Neuron (in vitro differentiated cells): ENCODE measurements around the gene ITGAX.

Experiments used
- H2AFZ ChIP-seq: one replicate; pipeline ENCODE4 v1.6.1; 2013; ENCODE audit warnings: low read depth, mild to moderate bottlenecking, inconsistent platforms, low read length, moderate library complexity
- H3K27me3 ChIP-seq: one replicate; pipeline ENCODE4 v1.6.1; 2013; ENCODE audit warnings: low read length; ENCODE audit not compliant: insufficient read depth
- H3K36me3 ChIP-seq: one replicate; pipeline ENCODE4 v1.6.1; 2013; ENCODE audit warnings: low read length; ENCODE audit not compliant: insufficient read depth
- H3K4me1 ChIP-seq: one replicate; pipeline ENCODE4 v1.6.1; 2013; ENCODE audit warnings: low read length; ENCODE audit not compliant: insufficient read depth
- H3K4me3 ChIP-seq: 2 replicates; pipeline ENCODE4 v1.5.1; 2013; ENCODE audit warnings: mild to moderate bottlenecking, low read length, moderate library complexity
- H3K9me3 ChIP-seq: one replicate; pipeline ENCODE4 v1.6.1; 2013; ENCODE audit warnings: low read length

The ITGAX gene

GRCh38 chr16:31371619-31372484 is 16.9 kb downstream of the ITGAX start:
- Histone ChIP-seq H3K4me3 (no peak overlapping the region), H3K27me3 (peaks cover 3% of the 10 kb centered on the region), H3K36me3 (no peaks in the 10 kb centered on the region), H2AFZ (no peak overlapping the region), H3K9me3 (no peaks in the 10 kb centered on the region), H3K4me1 (no peaks in the 10 kb centered on the region)

- Histone ChIP-seq H3K9me3 (no peaks in the 10 kb centered on the region), H3K4me1 (no peaks in the 10 kb centered on the region), H3K27me3 (peaks cover 3% of the 10 kb centered on the region), H3K4me3 (no peak overlapping the region), H2AFZ (no peak overlapping the region), H3K36me3 (no peaks in the 10 kb centered on the region)
These were observed 18.3 kb downstream of the ITGAX start for GRCh38 chr16:31373235-31373634.

- Histone ChIP-seq H3K4me1 (no peaks in the 10 kb centered on the region), H3K4me3 (no peak overlapping the region), H3K9me3 (no peaks in the 10 kb centered on the region), H2AFZ (no peak overlapping the region), H3K27me3 (peaks cover 3% of the 10 kb centered on the region), H3K36me3 (no peaks in the 10 kb centered on the region)
These were observed 20.3 kb downstream of the ITGAX start for GRCh38 chr16:31375231-31375630.

- no peaks in the 10 kb centered on the region for H3K36me3 ChIP-seq
- no peak overlapping the region for H2AFZ ChIP-seq
- no peaks in the 10 kb centered on the region for H3K4me1 ChIP-seq
- no peaks in the 10 kb centered on the region for H3K9me3 ChIP-seq
- H3K27me3 ChIP-seq: no peaks in the 10 kb centered on the region
- H3K4me3 ChIP-seq: no peak overlapping the region
These were observed 21.7 kb downstream of the ITGAX start for GRCh38 chr16:31376705-31377104.

GRCh38 chr16:31377210-31377903 is 22.4 kb downstream of the ITGAX start:
- H3K4me1 ChIP-seq: no peaks in the 10 kb centered on the region
- no peaks in the 10 kb centered on the region for H3K27me3 ChIP-seq
- no peaks in the 10 kb centered on the region for H3K36me3 ChIP-seq
- H2AFZ ChIP-seq: no peak overlapping the region
- no peak overlapping the region for H3K4me3 ChIP-seq
- no peaks in the 10 kb centered on the region for H3K9me3 ChIP-seq

- Histone ChIP-seq H3K4me1 (no peaks in the 10 kb centered on the region), H2AFZ (no peak overlapping the region), H3K36me3 (no peaks in the 10 kb centered on the region), H3K4me3 (no peak overlapping the region), H3K9me3 (no peaks in the 10 kb centered on the region), H3K27me3 (no peaks in the 10 kb centered on the region)
These were observed 25.2 kb downstream of the ITGAX start for GRCh38 chr16:31380201-31380600.

- no peaks in the 10 kb centered on the region for H3K27me3 ChIP-seq
- no peak overlapping the region for H2AFZ ChIP-seq
- H3K4me1 ChIP-seq: no peaks in the 10 kb centered on the region
- H3K4me3 ChIP-seq: no peak overlapping the region
- H3K36me3 ChIP-seq: no peaks in the 10 kb centered on the region
- peaks cover 2% of the 10 kb centered on the region for H3K9me3 ChIP-seq
These were observed 27.6 kb downstream of the ITGAX start for GRCh38 chr16:31382485-31383161.

- H3K4me1 ChIP-seq: no peaks in the 10 kb centered on the region
- H3K4me3 ChIP-seq: no peak overlapping the region
- peaks cover 2% of the 10 kb centered on the region for H3K9me3 ChIP-seq
- no peaks in the 10 kb centered on the region for H3K27me3 ChIP-seq
- H2AFZ ChIP-seq: no peak overlapping the region
- no peaks in the 10 kb centered on the region for H3K36me3 ChIP-seq
These were observed 30.7 kb downstream of the ITGAX start for GRCh38 chr16:31385680-31386079.

GRCh38 chr16:31386157-31386984 is 31.4 kb downstream of the ITGAX start:
- Histone ChIP-seq H3K4me3 (no peak overlapping the region), H3K36me3 (no peaks in the 10 kb centered on the region), H2AFZ (no peak overlapping the region), H3K27me3 (no peaks in the 10 kb centered on the region), H3K9me3 (peaks cover 2% of the 10 kb centered on the region), H3K4me1 (no peaks in the 10 kb centered on the region)

- Histone ChIP-seq H2AFZ (no peak overlapping the region), H3K36me3 (no peaks in the 10 kb centered on the region), H3K4me3 (no peak overlapping the region), H3K4me1 (no peaks in the 10 kb centered on the region), H3K9me3 (peaks cover 2% of the 10 kb centered on the region), H3K27me3 (no peaks in the 10 kb centered on the region)
These were observed 33.6 kb downstream of the ITGAX start for GRCh38 chr16:31388535-31388934.

- Histone ChIP-seq H3K36me3 (no peaks in the 10 kb centered on the region), H3K27me3 (peaks cover 4% of the 10 kb centered on the region), H3K4me3 (no peak overlapping the region), H3K9me3 (peaks cover 2% of the 10 kb centered on the region), H2AFZ (no peak overlapping the region), H3K4me1 (no peaks in the 10 kb centered on the region)
These were observed 35.6 kb downstream of the ITGAX start for GRCh38 chr16:31390504-31391041.

- Histone ChIP-seq H3K36me3 (no peaks in the 10 kb centered on the region), H3K9me3 (no peaks in the 10 kb centered on the region), H3K27me3 (peaks cover 4% of the 10 kb centered on the region), H3K4me3 (no peak within 1 kb of the TSS), H3K4me1 (no peaks in the 10 kb centered on the region), H2AFZ (no peak within 1 kb of the TSS)
These were observed 38.1 kb downstream of the ITGAX start, which contains the start of gene ITGAD for GRCh38 chr16:31393056-31393455. Gene ITGAD (plus strand): TSS chr16:31393335. CDS start chr16:31393361, 26 bp downstream.
